Measurements from ENCODE around the gene FASLG. TPM values are rescaled to one million over a fixed set of nuclear protein-coding genes. Genes with fewer than 3 reads are reported as not detected.

The FASLG gene
- total and polyA plus RNA-seq, 8 donors, result 0.05 to 0.12 TPM; not detected in 6

DNA sequence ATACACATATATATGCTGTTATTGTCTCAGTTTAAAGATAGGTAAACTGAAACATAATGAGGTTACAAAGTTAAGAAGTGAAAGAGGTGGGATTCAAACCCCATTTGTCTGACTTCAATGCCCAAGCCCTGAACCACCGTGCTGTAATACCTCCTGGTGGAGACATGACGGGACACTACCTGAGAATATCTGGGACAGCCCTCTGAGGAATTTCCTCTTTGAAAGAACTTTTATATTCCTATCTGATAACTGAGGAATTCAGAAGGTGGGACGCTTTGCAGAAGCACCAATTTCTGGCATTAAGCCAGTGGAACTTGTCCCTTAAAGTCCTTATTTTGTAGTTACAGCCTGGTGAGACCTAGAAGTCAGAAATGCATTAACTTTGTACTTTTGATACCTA, 32.1 kb upstream of the FASLG start:
- 32 to 54% (median 42%) methylated on average over 3 of the region's 3 CpGs for WGBS, 5 donors
- TF ChIP-seq CTCF (IDR thresholded peaks at IDR 0.05) (no peak), POLR2AphosphoS5 (IDR thresholded peaks at IDR 0.05) (no peak), POLR2A (IDR thresholded peaks at IDR 0.05) (no peak), EP300 (IDR thresholded peaks at IDR 0.05) (no peak)
- intact Hi-C loops (cut with DNase I; ENCODE audit: low total_unique reads), result no loop called here
- Histone ChIP-seq H3K4me3 (no peak overlapping the region), H3K27ac (no peak overlapping the region), H3K4me1 (no peaks in the 10 kb centered on the region), H3K36me3 (no peaks in the 10 kb centered on the region), H3K9me3 (peaks cover 0 to 7% (median 3%) of the 10 kb centered on the region in 4 donors), H3K27me3 (no peaks in the 10 kb centered on the region)
- DNase-seq, result no peak

DNA sequence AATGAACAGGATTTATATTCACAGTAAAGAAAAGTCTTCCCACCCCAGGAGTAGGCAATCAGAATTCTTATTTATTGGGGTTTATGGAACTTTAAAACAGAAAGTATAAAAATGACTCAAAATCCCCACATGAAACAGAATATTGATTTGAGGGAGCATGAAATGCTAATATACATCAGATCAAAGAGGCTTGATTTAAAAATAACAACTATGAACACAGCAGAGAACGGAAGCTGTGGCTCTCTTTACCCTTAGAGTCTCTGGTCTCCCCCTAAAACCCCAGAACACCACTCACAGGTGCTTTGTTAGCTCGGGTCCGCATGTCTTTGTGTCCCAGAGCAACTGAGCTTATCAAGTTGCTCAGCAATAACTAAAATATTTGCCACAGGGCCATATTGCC, 31.2 kb upstream of the FASLG start:
- WGBS, 5 donors, result 61 to 85% (median 81%) methylated on average over 3 of the region's 3 CpGs
- Histone ChIP-seq H3K27ac (no peak overlapping the region), H3K36me3 (no peaks in the 10 kb centered on the region), H3K27me3 (no peaks in the 10 kb centered on the region), H3K9me3 (peaks cover 0 to 8% (median 3%) of the 10 kb centered on the region in 4 donors), H3K4me1 (no peaks in the 10 kb centered on the region), H3K4me3 (no peak overlapping the region)
- TF ChIP-seq POLR2A (IDR thresholded peaks at IDR 0.05) (no peak), CTCF (IDR thresholded peaks at IDR 0.05) (no peak), EP300 (IDR thresholded peaks at IDR 0.05) (no peak), POLR2AphosphoS5 (IDR thresholded peaks at IDR 0.05) (no peak)
- DNase-seq, result no peak
- intact Hi-C loops (cut with DNase I; ENCODE audit: low total_unique reads), result no loop called here

- TF ChIP-seq EP300 (IDR thresholded peaks at IDR 0.05) (no peak), POLR2AphosphoS5 (IDR thresholded peaks at IDR 0.05) (no peak), CTCF (IDR thresholded peaks at IDR 0.05) (no peak), POLR2A (IDR thresholded peaks at IDR 0.05) (no peak)
- intact Hi-C loops (cut with DNase I; ENCODE audit: low total_unique reads), result no loop called here
- Histone ChIP-seq H3K9me3 (peaks cover 0 to 8% (median 3%) of the 10 kb centered on the region in 4 donors), H3K27me3 (no peaks in the 10 kb centered on the region), H3K27ac (no peak overlapping the region), H3K36me3 (no peaks in the 10 kb centered on the region), H3K4me3 (no peak overlapping the region), H3K4me1 (no peaks in the 10 kb centered on the region)
- no peak for DNase-seq
- WGBS, 5 donors, result 71 to 88% (median 81%) methylated on average over 4 of the region's 4 CpGs
Measured at GRCh38 chr1:172628401-172628800, 30.5 kb upstream of the FASLG start.

DNA sequence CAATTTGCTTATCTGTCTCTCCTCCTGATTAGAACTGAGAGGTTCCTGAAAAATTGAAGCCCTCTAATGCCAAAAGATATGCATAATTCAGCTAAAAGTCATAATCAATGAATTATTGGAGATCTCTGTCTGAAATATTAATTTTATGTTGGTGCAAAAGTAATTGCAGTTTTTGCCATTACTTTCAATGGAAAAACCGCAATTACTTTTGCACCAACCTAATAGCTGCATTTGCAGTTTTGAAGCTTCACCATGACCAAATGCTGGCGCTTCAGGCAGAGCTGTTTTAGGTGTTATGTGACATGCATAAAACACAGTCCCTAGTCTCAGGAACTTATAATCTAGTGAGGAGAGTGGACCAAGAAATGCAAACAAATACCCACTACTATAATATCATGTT, 29.7 kb upstream of the FASLG start:
- Histone ChIP-seq H3K36me3 (no peaks in the 10 kb centered on the region), H3K9me3 (peaks cover 0 to 8% (median 3%) of the 10 kb centered on the region in 4 donors), H3K4me3 (no peak overlapping the region), H3K27ac (no peak overlapping the region), H3K4me1 (no peaks in the 10 kb centered on the region), H3K27me3 (no peaks in the 10 kb centered on the region)
- TF ChIP-seq CTCF (IDR thresholded peaks at IDR 0.05), result no peak
- TF ChIP-seq POLR2A (IDR thresholded peaks at IDR 0.05), result no peak
- no peak for TF ChIP-seq POLR2AphosphoS5 (IDR thresholded peaks at IDR 0.05)
- TF ChIP-seq EP300 (IDR thresholded peaks at IDR 0.05), result no peak
- 87 to 99% (median 94%) methylated on average over 2 of the region's 2 CpGs for WGBS, 5 donors
- intact Hi-C loops (cut with DNase I; ENCODE audit: low total_unique reads), result no loop called here
- DNase-seq, result no peak

All from stomach (tissue), 9 donors.